ENCODE measurements around the gene TAX1BP1.

GRCh38 chr7:27730112-27730511, 9.8 kb upstream of the TAX1BP1 start:
- TF ChIP-seq NFRKB (IDR thresholded peaks at IDR 0.05) (no peak), HDGF (IDR thresholded peaks at IDR 0.05; ENCODE audit: borderline replicate concordance) (no peak), SP1 (IDR thresholded peaks at IDR 0.05) (no peak), SUZ12 (IDR thresholded peaks at IDR 0.05) (no peak), FOXM1 (IDR thresholded peaks at IDR 0.05; ENCODE audit: borderline replicate concordance) (no peak), FOXK2 (IDR thresholded peaks at IDR 0.05) (no peak), FOXA1 (IDR thresholded peaks at IDR 0.05) (no peak), L3MBTL2 (conservative IDR thresholded peaks at IDR 0.05) (no peak), TARDBP (IDR thresholded peaks at IDR 0.05) (no peak), ZNF384 (IDR thresholded peaks at IDR 0.05) (no peak), ELF4 (IDR thresholded peaks at IDR 0.05) (no peak), BHLHE40 (IDR thresholded peaks at IDR 0.05; ENCODE audit: borderline replicate concordance) (no peak), LEF1 (IDR thresholded peaks at IDR 0.05; ENCODE audit: borderline replicate concordance) (no peak), ARNT (IDR thresholded peaks at IDR 0.05) (no peak)
